Caco-2 (cell line): Measurements from ENCODE around the gene CD3D. TPM values are rescaled to one million over a fixed set of nuclear protein-coding genes. Genes with fewer than 3 reads are reported as not detected.
A peak's percentile ranks its signal among the peaks of the same experiment; 100 is the strongest.

Experiments used
- BruUV-seq: library from RNA; stranded (reverse); fragments of 400-500 nt; replicated peaks from 2 replicates; lab custom pipeline; 2021; lab: Mats Ljungman, UMichigan
- CTCF ChIA-PET: fragments of 300-600 bp; sonication (Branson Sonifier 250); formaldehyde crosslinking; loops from one replicate; lab custom pipeline; 2022; ENCODE audit warnings: antibody characterized with exemption; lab: Charles Lee
- POLR2A ChIA-PET: fragments of 300-600 bp; sonication (Branson Sonifier 250); formaldehyde crosslinking; loops from one replicate; lab custom pipeline; 2022; ENCODE audit warnings: antibody characterized with exemption; lab: Charles Lee
- DNase-seq, 2 experiments: peaks; one replicate each; pipeline versions ENCODE4 v3.0.0 to v3.0.0-alpha.2; 2020 to 2022
- H3K27me3 ChIP-seq: replicated peaks from 2 replicates; pipeline ENCODE4 v1.6.0; 2011; ENCODE audit warnings: low read length; ENCODE audit not compliant: control insufficient read depth, insufficient read depth
- H3K36me3 ChIP-seq: 2 replicates; pipeline ENCODE4 v1.5.1; 2011; ENCODE audit warnings: low read length; ENCODE audit not compliant: control insufficient read depth, insufficient read depth
- H3K4me1 ChIP-seq: fragments of 250-450 bp; sonication (Bioruptor Pico); 2 replicates; pipeline ENCODE4 v1.5.1; 2020; ENCODE audit warnings: mild to moderate bottlenecking
- H3K4me3 ChIP-seq: 2 replicates; pipeline ENCODE4 v1.5.1; 2011; ENCODE audit warnings: low read depth, mild to moderate bottlenecking, control low read depth, low read length
- H3K9me3 ChIP-seq: fragments of 250-450 bp; sonication (Bioruptor Pico); 2 replicates; pipeline ENCODE4 v1.5.1; 2020; ENCODE audit warnings: mild to moderate bottlenecking, moderate library complexity
- H3K27ac Mint-ChIP-seq: one replicate; pipeline ENCODE4 v1.8.0; 2022; ENCODE audit warnings: mixed read lengths; ENCODE audit not compliant: unreplicated experiment
- H3K27me3 Mint-ChIP-seq: one replicate; pipeline ENCODE4 v1.8.0; 2022; ENCODE audit warnings: mixed read lengths; ENCODE audit not compliant: insufficient read depth, unreplicated experiment
- H3K36me3 Mint-ChIP-seq: one replicate; pipeline ENCODE4 v1.8.0; 2022; ENCODE audit warnings: mild to moderate bottlenecking, mixed read lengths; ENCODE audit not compliant: insufficient read depth, unreplicated experiment
- H3K4me1 Mint-ChIP-seq: one replicate; pipeline ENCODE4 v1.8.0; 2022; ENCODE audit warnings: low read depth, mixed read lengths; ENCODE audit not compliant: unreplicated experiment
- H3K4me3 Mint-ChIP-seq: one replicate; pipeline ENCODE4 v1.8.0; 2022; ENCODE audit warnings: mild to moderate bottlenecking, moderate library complexity, mixed read lengths; ENCODE audit not compliant: unreplicated experiment
- H3K9me3 Mint-ChIP-seq: one replicate; pipeline ENCODE4 v1.8.0; 2022; ENCODE audit warnings: mixed read lengths; ENCODE audit not compliant: unreplicated experiment
- CTCF ChIP-seq, 2 experiments: fragments of 200-600 bp in 1 of 2; IDR thresholded peaks; 1 replicate in 1 of 2; 2 replicates in 1 of 2; pipeline versions ENCODE4 v1.5.1 to v1.8.0; 2011 to 2022; ENCODE audit warnings: antibody characterized with exemption in 1 of 2, control low read depth in 1 of 2, inconsistent platforms in 1 of 2, low read depth in 1 of 2, low read length in 1 of 2, mild to moderate bottlenecking in 1 of 2, moderate library complexity in 1 of 2; ENCODE audit not compliant: insufficient read depth in 1 of 2, severe bottlenecking in 1 of 2, unreplicated experiment in 1 of 2
- intact Hi-C: fragments of 100-400 bp; cut with micrococcal nuclease; formaldehyde crosslinking; loops from one replicate; pipeline ENCODE4 v1.10.0; 2022; ENCODE audit not compliant: unreplicated experiment
- total RNA-seq: library from RNA; stranded (reverse); gene quantifications from 2 replicates; pipeline ENCODE4 v1.2.3, GENCODE V29; 2022

CD3D gene
- total RNA-seq, 1 experiment from 2014 or later: not detected

GRCh38 chr11:118339281-118339961 lies 3.1 kb downstream of the CD3D start:
- BruUV-seq: no TSS peak
- TF ChIP-seq CTCF (IDR thresholded peaks at IDR 0.05; ENCODE audit: insufficient read depth in 1 of 2, low read depth in 1 of 2, low read length in 1 of 2, severe bottlenecking in 1 of 2, unreplicated experiment in 1 of 2): no peak
- Histone ChIP-seq H3K27me3 (no peaks in the 10 kb centered on the region), H3K9me3 (no peaks in the 10 kb centered on the region), H3K36me3 (no peaks in the 10 kb centered on the region), H3K4me3 (no peak overlapping the region), H3K4me1 (peaks cover 15% of the 10 kb centered on the region)
- peak overlapping the region; percentile 46 for H3K27ac Mint-ChIP-seq
- DNase-seq: no peak
- intact Hi-C loops: no loop called here
- H3K4me3 Mint-ChIP-seq: no peak overlapping the region
- H3K36me3 Mint-ChIP-seq: peaks cover 6% of the 10 kb centered on the region
- ChIA-PET POLR2A (no interaction called here), CTCF (interaction anchor here (0.6 to 1.3 kb wide), 2 partner anchors 12 to 44 kb away, joined by 3 read pairs; no protein-coding TSS in a partner anchor)
- peaks cover 7% of the 10 kb centered on the region for H3K4me1 Mint-ChIP-seq
- H3K9me3 Mint-ChIP-seq: no peaks in the 10 kb centered on the region
- H3K27me3 Mint-ChIP-seq: no peaks in the 10 kb centered on the region

- ChIA-PET POLR2A (no interaction called here), CTCF (interaction anchor here (0.6 to 1.4 kb wide), 4 partner anchors 12 to 392 kb away, joined by 3 read pairs; no protein-coding TSS in a partner anchor)
- Mint-ChIP-seq H3K27ac (peak overlapping the region; percentile 46), H3K36me3 (peaks cover 6% of the 10 kb centered on the region), H3K4me3 (no peak overlapping the region), H3K27me3 (no peaks in the 10 kb centered on the region), H3K9me3 (no peaks in the 10 kb centered on the region), H3K4me1 (peaks cover 7% of the 10 kb centered on the region)
- intact Hi-C loops: no loop called here
- Histone ChIP-seq H3K9me3 (no peaks in the 10 kb centered on the region), H3K36me3 (no peaks in the 10 kb centered on the region), H3K4me1 (peaks cover 15% of the 10 kb centered on the region), H3K4me3 (no peak overlapping the region), H3K27me3 (no peaks in the 10 kb centered on the region)
- DNase-seq: peak; percentile 64 to 77
- no TSS peak for BruUV-seq
- no peak for TF ChIP-seq CTCF (IDR thresholded peaks at IDR 0.05; ENCODE audit: insufficient read depth in 1 of 2, low read depth in 1 of 2, low read length in 1 of 2, severe bottlenecking in 1 of 2, unreplicated experiment in 1 of 2)
Observed at GRCh38 chr11:118338637-118339061, 3.9 kb downstream of the CD3D start.

- Histone ChIP-seq H3K4me3 (no peak overlapping the region), H3K4me1 (peaks cover 7% of the 10 kb centered on the region; the same call in 1 of the 2 replicates), H3K36me3 (no peaks in the 10 kb centered on the region; the same call in 1 of the 2 replicates), H3K9me3 (peaks cover 4% of the 10 kb centered on the region; the same call in 1 of the 2 replicates), H3K27me3 (no peaks in the 10 kb centered on the region)
- BruUV-seq: no TSS peak
- H3K27me3 Mint-ChIP-seq: no peaks in the 10 kb centered on the region
- H3K4me1 Mint-ChIP-seq: peaks cover 7% of the 10 kb centered on the region
- CTCF ChIA-PET: interaction anchor here (1.7 kb wide), 1 partner anchor 39 kb away, joined by 3 read pairs; no protein-coding TSS in a partner anchor
- intact Hi-C loops: no loop called here
- H3K27ac Mint-ChIP-seq: no peak overlapping the region
- no peak for TF ChIP-seq CTCF (IDR thresholded peaks at IDR 0.05; ENCODE audit: insufficient read depth in 1 of 2, low read depth in 1 of 2, low read length in 1 of 2, severe bottlenecking in 1 of 2, unreplicated experiment in 1 of 2)
- H3K9me3 Mint-ChIP-seq: no peaks in the 10 kb centered on the region
- H3K4me3 Mint-ChIP-seq: no peak overlapping the region
- POLR2A ChIA-PET: no interaction called here
- H3K36me3 Mint-ChIP-seq: peaks cover 6% of the 10 kb centered on the region
- no peak for DNase-seq
Observed at GRCh38 chr11:118334745-118335144, 7.8 kb downstream of the CD3D start.
